Activated naive CD8-positive, alpha-beta T cell treated with anti-CD3 and anti-CD28 coated beads, Interleukin-2, amount 50 U/mL, for 24 hours (primary cell): ENCODE measurements around the gene HNRNPR.
"Not testable (repeated sequence)": the region's sequence is repeated elsewhere in the genome, so short reads cannot be mapped to it uniquely, and the experiment has no call there.

Experiments
- ATAC-seq: fragments of 150-1000 bp; cut with Tn5 transposase; one replicate; pipeline ENCODE4 v1.10.0; 2021
- DNase-seq: peaks from one replicate; pipeline ENCODE4 v3.0.0; 2021
- H3K27ac Mint-ChIP-seq: one replicate; pipeline ENCODE4 v1.8.0; 2021; ENCODE audit warnings: mild to moderate bottlenecking, mixed read lengths
- H3K27me3 Mint-ChIP-seq: one replicate; pipeline ENCODE4 v1.8.0; 2021; ENCODE audit warnings: mixed read lengths
- H3K36me3 Mint-ChIP-seq: one replicate; pipeline ENCODE4 v1.8.0; 2021; ENCODE audit warnings: low read depth, mixed read lengths
- H3K4me1 Mint-ChIP-seq: one replicate; pipeline ENCODE4 v1.8.0; 2021; ENCODE audit warnings: mixed read lengths
- H3K4me3 Mint-ChIP-seq: one replicate; pipeline ENCODE4 v1.8.0; 2021; ENCODE audit warnings: mild to moderate bottlenecking, moderate library complexity, mixed read lengths
- H3K9me3 Mint-ChIP-seq: one replicate; pipeline ENCODE4 v1.8.0; 2021; ENCODE audit warnings: mixed read lengths

The HNRNPR gene

DNA sequence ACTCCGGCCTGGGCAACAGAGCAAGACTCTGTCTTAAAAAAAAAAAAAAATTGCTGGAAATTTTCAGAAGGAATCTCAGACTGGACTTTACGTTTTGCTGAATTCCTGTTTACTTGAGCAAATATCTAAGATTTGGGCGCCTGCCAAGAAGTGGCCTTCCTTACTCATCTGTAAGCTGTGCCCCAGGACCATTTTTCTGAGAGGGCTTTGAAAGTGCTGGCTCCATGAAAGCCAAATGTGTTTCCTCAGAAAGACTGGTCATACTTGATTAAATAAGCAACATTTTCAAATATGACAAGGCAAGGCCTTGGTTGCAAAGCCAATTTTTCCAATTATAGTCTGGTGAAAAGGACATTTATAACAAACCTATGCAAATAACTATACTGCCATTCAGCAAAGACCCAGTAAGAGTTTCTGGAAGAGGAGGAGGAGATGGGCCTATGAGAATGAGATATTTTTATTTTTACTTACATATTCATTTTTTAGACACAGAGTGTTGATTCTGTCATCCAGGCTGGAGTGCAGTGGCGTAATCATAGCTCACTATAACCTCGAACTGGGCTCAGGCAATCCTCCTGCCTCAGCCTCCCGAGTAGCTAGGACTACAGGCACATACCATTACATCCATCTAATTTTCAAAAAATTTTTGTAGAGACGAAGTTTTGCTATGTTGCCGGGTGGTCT is 70.5 kb downstream of the HNRNPR start:
- DNase-seq (no peak), ATAC-seq (no peak)
- no peaks in the 10 kb centered on the region for H3K9me3 Mint-ChIP-seq
- no peak overlapping the region for H3K27ac Mint-ChIP-seq
- no peaks in the 10 kb centered on the region for H3K36me3 Mint-ChIP-seq
- H3K4me1 Mint-ChIP-seq = no peaks in the 10 kb centered on the region
- no peak overlapping the region for H3K4me3 Mint-ChIP-seq
- H3K27me3 Mint-ChIP-seq = peaks cover 38% of the 10 kb centered on the region

DNA sequence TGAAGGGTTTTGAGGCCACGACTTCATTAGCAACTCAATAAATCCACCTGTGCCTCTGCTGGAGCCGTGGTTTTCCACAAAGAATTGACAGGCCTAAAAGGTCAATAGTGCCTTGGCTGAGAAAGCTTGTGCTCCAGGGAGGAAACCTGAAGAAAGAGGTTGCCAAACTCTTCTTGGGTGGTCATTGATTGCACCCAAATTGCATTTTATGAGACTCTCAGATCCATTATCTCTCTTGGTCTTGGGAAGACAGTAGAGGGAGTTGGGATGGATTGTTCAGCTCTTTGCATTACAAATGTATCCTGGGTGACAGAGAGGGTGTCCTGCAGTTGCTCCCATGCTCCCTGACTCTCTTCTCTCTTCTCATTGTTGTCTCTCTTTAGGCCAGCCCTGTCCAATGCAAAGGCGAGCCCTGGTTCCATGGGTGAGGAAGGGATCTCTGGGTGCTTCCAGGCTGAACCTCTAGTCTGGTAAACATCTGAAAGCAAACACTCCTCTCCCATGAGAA is 80.7 kb downstream of the HNRNPR start:
- ATAC-seq (no peak), DNase-seq (no peak)
- Mint-ChIP-seq H3K27ac (no peak overlapping the region), H3K4me3 (no peak overlapping the region), H3K4me1 (no peaks in the 10 kb centered on the region), H3K27me3 (no peaks in the 10 kb centered on the region), H3K9me3 (no peaks in the 10 kb centered on the region), H3K36me3 (no peaks in the 10 kb centered on the region)

GRCh38 chr1:23258082-23258481 is 86.0 kb downstream of the HNRNPR start:
- not testable (repeated sequence) for DNase-seq, H3K27me3 Mint-ChIP-seq, ATAC-seq, H3K4me3 Mint-ChIP-seq, H3K9me3 Mint-ChIP-seq, H3K36me3 Mint-ChIP-seq, H3K4me1 Mint-ChIP-seq, H3K27ac Mint-ChIP-seq

DNA sequence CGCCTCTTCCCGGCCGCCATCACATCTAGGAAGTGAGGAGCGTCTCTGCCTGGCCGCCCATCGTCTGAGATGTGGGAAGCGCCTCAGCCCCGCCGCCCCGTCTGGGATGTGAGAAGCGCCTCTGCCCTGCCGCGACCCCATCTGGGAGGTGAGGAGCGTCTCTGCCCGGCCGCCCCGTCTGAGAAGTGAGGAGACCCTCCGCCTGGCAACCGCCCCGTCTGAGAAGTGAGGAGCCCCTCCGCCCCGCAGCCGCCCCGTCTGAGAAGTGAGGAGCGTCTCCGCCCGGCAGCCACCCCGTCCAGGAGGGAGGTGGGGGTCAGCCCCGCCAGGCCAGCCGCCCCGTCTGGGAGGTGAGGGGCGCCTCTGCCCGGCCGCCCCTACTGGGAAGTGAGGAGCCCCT is 86.7 kb downstream of the HNRNPR start:
- not testable (repeated sequence) for H3K9me3 Mint-ChIP-seq, H3K27ac Mint-ChIP-seq, ATAC-seq, H3K36me3 Mint-ChIP-seq, H3K4me1 Mint-ChIP-seq, H3K27me3 Mint-ChIP-seq, H3K4me3 Mint-ChIP-seq, DNase-seq
